Measurements from ENCODE around the gene TRPT1.

TRPT1 gene

DNA sequence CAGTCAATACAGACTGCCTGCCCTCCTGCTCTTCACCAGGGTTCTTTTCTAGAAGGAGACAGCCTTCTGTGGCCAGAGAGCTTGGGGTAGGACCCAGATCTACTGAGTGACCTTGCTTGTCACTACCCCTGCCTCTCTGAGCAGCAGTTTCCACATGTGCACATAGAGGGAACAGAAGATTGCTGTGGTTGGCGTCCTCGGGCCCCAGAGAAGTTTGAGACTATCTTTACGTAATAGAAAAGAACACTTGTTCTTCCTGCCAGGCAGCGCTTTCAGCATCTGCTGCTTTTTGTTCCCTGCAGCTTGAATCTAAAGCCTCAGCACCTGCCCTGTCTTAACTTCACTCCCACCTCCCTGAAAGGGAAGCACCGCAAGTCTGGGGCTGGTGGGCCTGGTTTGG, 13.0 kb upstream of the TRPT1 start:
- DNase-seq (ENCODE audit: low spot score): peak; percentile 36

DNA sequence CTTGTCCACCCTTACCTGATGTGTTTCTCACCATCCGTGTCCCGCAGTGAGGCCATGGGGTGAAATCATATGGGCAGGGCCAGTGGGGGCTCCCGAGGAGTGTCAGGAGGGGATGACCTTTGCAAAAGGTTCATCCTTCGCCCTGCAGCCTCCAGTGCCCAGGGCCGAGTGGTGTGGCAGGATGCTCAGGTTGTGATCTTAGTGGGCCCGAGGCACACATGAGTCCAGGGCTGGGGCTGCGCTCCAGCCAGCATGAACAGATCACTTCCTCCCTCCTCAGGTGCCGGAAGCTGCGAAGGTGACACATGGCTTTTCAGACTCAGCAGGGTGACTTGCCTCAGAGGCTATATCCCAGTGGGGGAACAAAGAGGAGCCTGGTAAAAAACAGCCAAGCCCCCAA, 12.1 kb upstream of the TRPT1 start:
- DNase-seq (ENCODE audit: low spot score): no peak
- in situ Hi-C loops (cut with MboI; ENCODE audit: low pct_unique_long_range_greater_than_20kb, low sequenced_read_pairs, unreplicated experiment): no loop called here
- TF ChIP-seq, protein P1, sequence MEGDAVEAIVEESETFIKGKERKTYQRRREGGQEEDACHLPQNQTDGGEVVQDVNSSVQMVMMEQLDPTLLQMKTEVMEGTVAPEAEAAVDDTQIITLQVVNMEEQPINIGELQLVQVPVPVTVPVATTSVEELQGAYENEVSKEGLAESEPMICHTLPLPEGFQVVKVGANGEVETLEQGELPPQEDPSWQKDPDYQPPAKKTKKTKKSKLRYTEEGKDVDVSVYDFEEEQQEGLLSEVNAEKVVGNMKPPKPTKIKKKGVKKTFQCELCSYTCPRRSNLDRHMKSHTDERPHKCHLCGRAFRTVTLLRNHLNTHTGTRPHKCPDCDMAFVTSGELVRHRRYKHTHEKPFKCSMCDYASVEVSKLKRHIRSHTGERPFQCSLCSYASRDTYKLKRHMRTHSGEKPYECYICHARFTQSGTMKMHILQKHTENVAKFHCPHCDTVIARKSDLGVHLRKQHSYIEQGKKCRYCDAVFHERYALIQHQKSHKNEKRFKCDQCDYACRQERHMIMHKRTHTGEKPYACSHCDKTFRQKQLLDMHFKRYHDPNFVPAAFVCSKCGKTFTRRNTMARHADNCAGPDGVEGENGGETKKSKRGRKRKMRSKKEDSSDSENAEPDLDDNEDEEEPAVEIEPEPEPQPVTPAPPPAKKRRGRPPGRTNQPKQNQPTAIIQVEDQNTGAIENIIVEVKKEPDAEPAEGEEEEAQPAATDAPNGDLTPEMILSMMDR (IDR thresholded peaks at IDR 0.05; ENCODE audit: extremely low read depth, insufficient read depth, missing control alignments): no peak

More for the DNA sequence above, 13.0 kb upstream of the TRPT1 start:
- in situ Hi-C loops (cut with MboI; ENCODE audit: low pct_unique_long_range_greater_than_20kb, low sequenced_read_pairs, unreplicated experiment): no loop called here
- TF ChIP-seq, protein P1 (IDR thresholded peaks at IDR 0.05; ENCODE audit: extremely low read depth, insufficient read depth, missing control alignments): no peak

DNA sequence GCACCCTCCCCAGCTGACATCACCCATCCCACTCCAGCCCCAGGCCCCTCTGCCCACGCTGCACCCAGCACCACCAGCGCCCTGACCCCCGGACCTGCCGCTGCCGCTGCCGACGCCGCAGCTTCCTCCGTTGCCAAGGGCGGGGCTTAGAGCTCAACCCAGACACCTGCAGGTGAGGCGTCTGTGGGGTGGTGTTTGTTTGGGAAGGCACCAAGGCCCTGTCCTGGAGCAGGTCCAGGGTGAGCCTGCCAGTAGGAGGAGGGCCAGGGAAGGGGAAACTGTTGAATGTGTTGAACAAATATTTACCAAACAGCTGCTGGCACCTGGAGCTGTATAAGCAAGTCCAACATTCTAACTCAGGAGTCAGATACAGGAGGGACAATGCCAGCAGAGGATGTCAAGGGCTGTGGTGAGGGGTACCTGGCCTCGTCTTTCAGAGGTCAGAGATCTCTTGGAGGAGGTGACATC, 11.5 kb upstream of the TRPT1 start:
- DNase-seq (ENCODE audit: low spot score): no peak
- TF ChIP-seq, protein P1 (IDR thresholded peaks at IDR 0.05; ENCODE audit: extremely low read depth, insufficient read depth, missing control alignments): no peak
- in situ Hi-C loops (cut with MboI; ENCODE audit: low pct_unique_long_range_greater_than_20kb, low sequenced_read_pairs, unreplicated experiment): no loop called here

DNA sequence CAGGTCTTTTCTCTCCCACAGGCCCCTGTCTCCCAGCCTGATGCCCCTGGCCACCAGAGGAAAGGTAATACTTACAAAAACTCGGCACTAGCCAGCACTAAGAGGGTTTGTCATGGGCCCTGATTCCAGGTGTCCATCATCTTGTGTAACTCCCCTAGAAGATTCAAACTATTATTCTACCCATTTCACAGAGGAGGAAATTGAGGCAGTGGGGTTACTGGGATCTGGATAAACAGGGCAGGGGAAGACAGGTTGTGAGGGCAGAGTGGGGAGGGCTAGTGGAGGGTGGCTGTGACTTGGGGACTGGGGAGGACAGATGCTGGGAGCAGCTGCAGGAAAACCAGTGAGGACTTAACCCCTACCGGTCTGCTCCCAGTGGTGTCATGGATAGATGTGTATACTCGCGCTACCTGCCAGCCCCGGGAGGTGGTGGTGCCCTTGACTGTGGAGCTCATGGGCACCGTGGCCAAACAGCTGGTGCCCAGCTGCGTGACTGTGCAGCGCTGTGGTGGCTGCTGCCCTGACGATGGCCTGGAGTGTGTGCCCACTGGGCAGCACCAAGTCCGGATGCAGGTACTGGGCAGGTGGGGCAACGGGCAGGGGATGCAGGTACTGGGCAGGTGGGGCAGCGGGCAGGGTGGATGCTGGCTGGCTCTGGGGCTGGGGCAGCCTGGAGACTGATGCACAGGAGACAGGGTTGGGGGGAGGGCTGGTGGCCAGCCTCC, 9.6 kb upstream of the TRPT1 start:
- DNase-seq (ENCODE audit: low spot score): no peak
- in situ Hi-C loops (cut with MboI; ENCODE audit: low pct_unique_long_range_greater_than_20kb, low sequenced_read_pairs, unreplicated experiment): no loop called here
- TF ChIP-seq, protein P1 (IDR thresholded peaks at IDR 0.05; ENCODE audit: extremely low read depth, insufficient read depth, missing control alignments): no peak

DNA sequence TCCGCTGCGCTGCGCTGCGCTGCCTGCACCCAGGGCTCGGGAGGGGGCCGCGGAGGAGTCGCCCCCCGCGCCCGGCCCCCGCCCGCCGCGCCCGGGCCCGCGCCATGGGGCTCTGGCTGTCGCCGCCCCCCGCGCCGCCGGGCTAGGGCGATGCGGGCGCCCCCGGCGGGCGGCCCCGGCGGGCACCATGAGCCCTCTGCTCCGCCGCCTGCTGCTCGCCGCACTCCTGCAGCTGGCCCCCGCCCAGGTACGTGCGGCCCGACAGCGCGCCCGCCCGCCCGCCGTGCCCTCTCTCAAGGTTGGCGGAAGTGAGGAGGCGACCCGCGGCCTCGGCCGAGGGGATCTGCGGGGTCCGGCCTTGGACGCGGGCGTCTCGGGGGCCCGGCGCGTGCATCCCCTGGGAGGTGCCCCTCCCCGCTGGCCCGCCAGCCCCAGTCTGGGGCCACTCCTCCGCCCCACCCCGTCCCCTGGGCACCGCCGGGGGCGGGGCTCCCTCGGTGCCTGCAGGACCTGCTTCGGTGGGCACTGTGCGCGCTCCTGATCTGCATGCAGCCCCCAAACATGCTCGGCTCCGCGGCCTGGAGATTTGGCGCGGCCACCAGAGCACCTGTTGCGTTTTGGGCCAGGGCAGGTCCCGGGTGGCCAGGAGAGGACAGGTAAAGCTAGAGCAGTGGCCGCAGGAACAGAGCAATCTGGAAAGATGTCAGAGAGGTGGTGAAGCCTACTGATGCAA, 8.8 kb upstream of the TRPT1 start:
- TF ChIP-seq, protein P1 (IDR thresholded peaks at IDR 0.05; ENCODE audit: extremely low read depth, insufficient read depth, missing control alignments): no peak
- DNase-seq (ENCODE audit: low spot score): no peak
- in situ Hi-C loops (cut with MboI; ENCODE audit: low pct_unique_long_range_greater_than_20kb, low sequenced_read_pairs, unreplicated experiment): no loop called here

DNA sequence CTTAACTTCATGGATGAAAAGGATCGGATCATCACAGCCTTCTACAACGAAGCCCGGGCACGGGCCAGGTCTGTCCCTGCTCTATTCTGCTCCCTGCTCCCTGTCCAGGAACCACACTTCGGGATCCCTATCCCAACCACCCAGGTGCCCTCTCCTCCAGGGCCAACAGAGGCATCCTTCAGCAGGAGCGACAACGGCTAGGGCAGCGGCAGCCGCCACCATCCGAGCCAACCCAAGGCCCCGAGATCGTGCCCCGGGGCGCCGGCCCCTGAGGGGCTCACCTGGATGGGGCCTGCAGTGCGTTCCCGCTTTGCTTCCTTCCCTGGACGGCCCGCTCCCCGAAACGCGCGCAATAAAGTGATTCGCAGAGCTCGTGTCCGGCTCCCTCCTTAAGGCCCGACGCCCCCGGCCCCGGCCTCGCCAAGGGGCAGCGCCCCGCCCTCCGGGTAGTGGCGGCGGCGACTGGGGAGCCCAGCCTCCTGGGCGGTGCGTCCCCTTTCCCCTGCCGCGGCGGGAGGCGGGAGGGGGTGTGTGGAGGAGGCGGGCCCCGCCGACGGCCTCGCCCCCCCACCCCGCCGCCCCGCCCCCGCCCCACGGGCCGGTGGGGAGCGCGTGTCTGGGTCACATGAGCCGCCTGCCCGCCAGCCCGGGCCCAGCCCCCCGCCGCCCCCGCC, 8.1 kb upstream of the TRPT1 start, which contains the start of gene VEGFB:
TSS of gene VEGFB (plus strand) at position 672 of the 674 bp plus-strand sequence. CDS start 250 bp downstream, outside the sequence.
- TF ChIP-seq, protein P1 (IDR thresholded peaks at IDR 0.05; ENCODE audit: extremely low read depth, insufficient read depth, missing control alignments): no peak
- in situ Hi-C loops (cut with MboI; ENCODE audit: low pct_unique_long_range_greater_than_20kb, low sequenced_read_pairs, unreplicated experiment): no loop called here
- DNase-seq (ENCODE audit: low spot score): peak; percentile 90
